GM18519 (cell line): Measurements from ENCODE around the gene SLC9A3.

Source experiments
- ATAC-seq: cut with Tn5 transposase; IDR thresholded peaks from one replicate; pipeline ENCODE4 v1.9.1; 2021; ENCODE audit warnings: mild to moderate bottlenecking, moderate library complexity; ENCODE audit not compliant: unreplicated experiment, low FRiP score

Gene SLC9A3

DNA sequence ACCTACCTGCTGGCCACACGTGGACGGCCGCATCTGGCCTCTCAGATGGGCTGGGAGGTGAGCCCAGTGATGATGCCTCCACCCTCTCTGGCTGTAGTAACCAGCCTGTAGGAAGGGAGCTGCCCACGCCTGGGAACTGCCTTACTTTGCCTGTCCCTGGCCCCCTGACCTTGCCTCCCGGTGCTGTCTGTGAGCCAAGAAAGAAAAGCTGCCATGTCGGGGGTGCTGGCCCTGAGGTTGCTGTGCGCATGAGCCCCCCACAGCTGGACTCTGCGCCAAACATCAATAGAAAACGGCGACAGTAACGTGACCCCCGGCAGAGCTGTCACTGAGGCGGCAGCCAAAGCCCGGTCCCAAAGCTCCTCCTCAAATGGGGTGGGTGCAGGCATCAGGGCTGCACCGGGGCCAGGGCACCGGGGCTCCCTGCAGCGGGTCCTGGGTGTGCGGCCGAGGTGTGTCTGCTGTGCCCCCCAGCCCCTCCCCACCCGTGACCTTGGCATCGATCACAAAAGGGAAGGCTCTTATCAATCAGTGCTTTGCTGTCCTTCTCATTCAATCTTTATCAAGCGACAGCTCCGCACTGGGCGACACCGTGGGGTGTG lies 15.3 kb upstream of the SLC9A3 start:
- no peak for ATAC-seq

DNA sequence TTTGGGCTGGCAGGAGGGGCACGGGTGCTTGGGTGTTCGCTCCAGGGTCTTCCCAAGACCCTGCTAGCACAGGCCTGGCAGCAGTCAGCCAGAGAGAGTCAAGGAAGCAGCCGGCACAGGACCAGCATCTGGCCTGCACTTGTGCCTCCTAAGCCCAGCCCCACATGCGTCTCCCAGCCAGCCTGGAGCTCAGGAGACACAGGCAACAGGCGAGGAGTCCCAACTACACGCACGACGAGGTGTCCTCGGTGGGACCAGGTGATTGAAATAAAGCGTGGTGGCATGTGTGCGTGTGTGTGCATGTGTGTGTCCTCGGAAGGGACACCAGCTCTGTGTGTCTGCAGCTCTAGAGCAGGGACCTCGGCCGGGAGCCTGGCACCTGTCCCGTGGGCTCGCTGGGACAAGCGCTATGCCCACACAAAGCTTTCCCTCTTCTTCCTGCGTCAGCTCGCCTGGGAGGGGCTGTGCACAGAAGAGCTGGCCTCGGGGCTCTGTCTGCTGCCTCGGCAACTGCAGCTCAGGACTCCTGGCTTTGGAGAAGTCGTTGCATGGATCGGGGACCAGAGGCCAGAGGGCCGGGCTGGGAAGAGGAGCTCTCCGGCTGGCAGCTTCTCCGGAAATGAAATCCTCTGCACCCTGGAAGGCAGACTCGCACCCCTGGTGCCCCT lies 14.7 kb upstream of the SLC9A3 start:
- no peak for ATAC-seq

DNA sequence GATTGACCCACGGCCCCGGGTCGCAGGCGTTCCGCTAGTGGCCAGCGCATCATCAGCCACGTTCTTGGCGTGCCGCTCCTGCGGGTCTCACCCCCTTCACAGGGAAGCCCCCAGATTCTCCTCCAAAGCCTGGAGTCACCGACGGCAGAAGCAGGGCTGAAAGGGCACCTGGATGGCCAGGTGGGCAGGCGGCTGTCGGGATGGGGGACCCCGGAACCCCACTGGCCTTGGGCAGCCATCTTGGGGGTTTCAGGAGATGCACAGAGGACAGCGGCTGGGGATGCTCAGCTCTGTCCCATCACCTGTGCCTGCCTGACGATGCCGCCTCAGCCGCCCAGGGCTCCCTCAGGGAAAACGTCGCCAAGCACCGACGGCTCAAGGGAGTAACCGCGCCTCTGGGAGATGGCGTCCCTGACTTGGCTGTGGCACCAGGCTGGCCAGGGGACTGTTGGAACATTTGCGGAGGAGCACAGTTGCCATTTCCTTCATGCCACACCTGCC lies 14.1 kb upstream of the SLC9A3 start:
- no peak for ATAC-seq

DNA sequence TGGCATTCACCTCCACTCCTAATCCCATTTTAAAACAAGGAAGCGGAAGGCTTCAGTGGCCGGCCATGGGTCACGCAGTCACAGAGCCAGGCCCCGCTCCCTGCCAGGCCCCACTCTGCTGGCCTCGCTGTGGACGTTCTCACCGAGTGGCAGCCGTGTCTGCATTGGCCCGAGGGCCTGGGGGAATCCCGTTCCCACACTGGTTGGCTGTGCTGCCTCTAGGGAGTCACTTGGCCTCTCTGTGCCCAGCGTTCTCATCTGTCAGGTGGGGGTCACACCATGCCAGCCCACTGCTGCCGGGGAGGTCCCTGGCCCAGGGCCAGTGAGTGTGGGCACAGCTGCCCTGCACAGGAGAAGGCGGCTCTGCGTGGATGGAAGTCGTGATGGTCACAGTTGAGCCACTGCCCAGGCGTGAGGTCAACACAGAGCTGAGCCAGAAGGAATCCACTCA lies 13.4 kb upstream of the SLC9A3 start:
- ATAC-seq, result no peak

DNA sequence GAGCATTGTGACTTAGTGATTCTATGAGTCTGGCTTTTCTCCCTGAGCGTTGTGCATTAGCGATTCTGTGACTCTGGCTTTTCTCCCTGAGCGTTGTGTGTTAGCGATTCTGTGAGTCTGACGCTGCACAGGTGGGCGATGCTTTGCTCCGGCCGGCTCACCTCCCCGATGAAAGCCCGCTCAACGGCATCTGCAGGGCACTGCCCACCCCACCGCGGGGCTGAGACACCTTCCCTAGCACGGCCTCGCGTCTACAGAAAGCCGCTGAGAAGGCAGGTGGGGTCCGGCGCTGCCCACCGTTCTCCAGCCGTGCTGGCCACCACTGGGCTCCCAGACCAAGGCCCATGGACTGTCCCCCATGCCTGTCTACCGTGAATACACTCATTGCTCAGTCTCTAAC lies 12.8 kb upstream of the SLC9A3 start:
- no peak for ATAC-seq

DNA sequence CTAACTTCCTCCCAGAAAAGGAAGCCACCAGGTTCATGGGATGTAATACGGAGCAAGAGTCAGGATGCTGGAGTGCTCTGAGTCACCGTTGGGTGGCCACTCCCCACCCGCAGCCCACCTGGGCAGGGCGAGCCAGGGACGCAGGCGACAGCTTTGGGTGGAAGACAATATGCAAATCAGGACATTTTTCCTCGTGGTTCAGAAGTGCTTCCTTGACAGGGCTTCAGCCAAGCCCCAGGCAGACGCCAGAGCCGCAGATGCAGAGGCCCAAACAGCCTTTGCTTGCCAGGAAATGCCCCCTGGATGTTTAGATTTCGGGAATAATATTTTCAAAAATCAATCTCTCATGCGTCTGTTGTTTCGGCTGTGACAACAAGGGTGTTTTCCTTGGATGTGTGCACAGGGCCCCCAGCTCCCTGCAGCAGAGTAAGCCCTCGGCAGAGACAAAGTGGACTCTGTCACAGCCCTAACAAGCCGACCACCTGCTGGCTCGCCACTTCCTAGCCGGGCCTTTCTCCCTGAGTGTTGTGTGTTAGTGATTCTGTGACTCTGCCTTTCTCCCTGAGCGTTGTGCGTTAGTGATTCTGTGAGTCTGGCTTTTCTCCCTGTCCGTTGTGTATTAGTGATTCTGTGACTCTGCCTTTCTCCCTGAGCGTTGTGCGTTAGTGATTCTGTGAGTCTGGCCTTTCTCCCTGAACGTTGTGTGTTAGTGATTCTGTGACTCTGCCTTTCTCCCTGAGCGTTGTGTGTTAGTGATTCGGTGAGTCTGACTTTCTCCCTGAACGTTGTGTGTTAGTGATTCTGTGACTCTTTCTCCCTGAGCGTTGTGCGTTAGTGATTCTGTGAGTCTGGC lies 11.8 kb upstream of the SLC9A3 start:
- ATAC-seq, result no peak

DNA sequence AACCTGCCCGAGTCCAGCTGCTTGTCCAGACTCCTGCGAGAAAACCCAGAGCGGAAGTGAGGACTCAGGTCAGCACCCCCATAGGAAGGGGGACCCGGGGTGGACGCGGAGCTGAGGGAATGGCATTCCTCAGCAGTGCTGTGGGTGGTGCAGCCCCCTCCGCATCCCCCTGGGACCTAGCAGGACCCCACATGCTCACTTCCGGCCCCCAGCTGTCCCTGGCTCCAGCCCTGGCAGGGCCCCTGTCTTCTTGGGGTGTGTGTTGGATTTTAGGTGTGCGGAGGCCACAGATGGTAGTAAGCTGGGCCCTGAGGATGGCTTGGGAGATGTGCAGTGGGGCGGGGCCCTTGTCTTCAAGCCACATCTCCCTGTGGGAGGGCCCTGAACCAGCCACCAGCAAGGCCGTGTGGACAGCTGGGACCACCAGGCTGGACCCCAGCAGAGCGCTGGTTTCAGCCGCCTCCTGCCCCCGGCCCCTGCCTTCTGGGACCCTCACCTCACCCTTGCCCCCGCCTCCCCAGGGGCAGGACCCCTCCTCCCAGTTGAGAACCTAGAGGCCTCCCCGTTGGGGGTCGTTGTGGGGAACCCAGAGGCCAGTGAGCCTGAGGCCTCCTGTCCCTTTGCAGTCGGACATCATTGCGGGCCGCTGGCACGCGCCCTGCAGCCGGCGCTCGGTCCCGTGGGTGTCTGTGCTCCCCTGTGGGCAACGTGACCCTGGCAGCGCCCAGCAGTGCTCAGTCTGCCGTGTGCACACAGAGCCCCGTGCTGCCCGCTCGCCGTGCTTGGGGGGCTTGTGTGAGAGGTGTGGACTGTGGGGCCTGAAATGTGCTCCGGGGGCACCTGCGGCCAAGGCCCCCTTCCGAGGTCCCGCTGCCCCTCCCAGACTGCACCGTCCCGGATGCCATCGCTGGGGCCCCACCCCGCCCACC lies 10.8 kb upstream of the SLC9A3 start:
- ATAC-seq, result no peak

DNA sequence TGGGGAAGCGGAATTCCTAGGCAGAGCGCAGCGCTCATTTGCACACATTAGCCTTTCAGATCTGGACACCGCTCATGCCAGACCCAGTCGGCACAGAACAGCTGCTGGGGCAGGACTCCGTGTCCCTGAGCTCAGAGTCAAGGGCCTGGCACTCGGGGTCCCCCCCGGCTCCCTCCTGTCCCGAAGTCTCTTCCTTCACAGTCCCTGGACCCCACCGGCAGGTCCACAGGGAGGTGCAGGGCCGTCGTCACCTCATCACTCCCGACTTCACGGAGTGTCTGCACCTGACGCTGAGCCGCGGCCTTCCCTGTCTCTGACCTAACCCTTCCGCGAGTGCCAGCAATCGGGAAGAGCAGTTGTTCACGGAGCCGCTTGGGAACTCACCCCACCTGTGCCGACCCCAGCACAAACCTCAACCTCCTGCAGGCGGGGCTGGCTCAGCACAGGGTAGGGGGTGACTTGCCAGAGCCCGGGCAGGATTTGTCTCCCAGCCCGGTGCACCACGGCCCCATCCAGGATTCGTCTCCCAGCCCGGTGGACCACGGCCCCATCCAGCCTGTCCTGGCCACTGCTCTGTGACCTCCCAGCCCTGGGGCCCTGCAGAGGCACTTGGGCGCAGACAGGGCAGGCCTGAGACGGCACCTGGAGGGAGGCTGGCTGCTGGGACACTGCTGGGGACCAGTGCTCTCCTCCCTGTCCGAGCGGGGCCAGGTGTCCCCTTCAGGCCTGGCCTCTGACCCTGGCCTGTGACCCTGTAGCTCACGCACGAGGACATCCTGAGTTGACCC lies 9.9 kb upstream of the SLC9A3 start:
- no peak for ATAC-seq

DNA sequence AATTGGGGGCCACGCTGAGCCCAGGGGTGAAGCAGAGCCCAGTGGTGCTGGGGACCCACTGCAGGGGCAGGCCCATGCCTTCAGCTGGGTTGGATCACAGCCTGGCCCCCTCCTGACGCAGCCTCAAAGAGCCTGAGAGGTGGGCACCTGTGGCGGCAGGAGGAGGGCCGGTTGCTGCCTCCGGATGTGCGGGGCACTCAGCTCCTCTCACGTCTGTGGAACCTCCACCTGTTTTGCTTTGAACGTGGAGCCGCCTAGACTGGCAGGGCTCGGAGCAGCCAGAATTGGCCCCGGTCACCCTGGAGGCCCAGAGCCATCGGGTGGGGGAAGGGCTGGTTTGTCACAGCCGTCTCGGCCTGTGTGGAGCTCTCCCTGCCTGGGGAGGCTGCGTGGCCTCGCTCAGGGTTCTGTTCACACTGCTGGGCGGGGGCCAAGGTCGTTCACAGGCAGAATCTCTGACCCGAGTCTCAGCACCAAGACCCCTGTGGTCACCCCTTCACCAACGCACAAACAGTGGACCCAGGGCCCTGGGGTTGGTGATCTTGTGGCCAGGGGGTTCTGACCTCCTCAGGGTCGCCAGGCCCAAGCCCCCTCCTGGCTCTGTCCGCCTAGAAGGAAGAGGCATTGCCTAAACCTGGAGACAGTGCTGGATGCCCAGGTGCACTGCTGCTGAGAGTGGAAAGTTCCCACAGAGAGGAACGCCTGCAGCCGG lies 9.2 kb upstream of the SLC9A3 start:
- ATAC-seq, result no peak

DNA sequence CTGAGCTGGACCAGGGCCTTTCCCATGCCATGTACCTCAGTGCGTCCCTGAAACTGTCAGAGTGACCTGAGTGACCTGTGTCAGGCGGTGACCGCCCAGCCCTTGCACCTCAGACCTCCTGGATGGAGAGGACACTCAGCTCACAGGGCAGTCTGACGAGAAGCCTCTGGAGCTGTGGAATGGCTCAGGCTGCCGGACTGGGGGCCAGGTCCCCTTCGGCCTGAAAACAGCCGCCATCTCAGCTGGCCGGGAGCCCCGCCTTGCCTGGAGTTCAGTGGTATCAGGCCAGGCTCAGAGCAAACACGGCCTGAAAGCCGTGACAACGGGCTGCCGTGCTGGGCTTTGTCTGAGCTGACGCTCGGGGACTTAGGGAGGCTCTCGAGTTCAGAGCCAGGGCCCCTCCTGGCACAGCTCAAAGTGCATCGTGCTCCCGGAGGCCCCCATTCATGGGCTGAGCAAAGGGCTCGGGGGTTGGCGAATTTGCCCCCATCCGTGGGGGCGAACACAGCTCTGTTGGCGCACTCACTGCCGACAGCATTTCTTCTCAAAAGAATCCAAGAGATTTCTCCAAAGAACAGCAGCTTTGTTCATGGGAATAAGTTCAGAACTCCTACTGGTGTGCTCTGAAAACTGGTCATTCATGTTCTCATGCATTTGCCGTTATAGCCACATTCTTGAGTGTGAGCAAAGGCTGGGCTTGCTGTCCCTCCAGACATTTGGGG lies 8.4 kb upstream of the SLC9A3 start:
- ATAC-seq, result no peak

DNA sequence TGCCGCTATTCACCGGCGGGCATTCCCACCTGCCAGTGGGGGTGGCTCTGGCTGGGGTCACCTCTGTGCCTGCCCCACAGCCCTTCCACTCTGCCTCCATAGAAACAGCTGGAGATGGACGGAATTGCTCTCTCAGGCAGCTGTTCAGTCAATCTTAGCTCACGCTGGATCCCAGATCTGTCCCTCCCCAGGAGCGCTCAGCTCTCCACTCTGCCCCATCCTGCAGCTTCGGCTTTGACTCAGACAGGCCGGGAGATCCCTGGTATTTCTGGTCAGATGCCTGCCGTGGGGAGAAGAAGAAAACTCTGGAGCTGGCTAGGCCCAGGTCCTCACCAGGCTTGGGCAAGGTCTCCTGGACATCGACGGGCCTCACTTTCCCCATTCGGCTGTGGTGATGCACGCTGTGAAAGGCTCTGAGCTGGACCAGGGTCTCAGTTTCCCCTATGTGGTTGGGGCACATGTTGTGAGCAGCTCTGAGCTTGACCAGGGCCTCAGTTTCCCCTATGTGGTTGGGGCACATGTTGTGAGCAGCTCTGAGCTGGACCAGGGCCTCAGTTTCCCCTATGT lies 7.6 kb upstream of the SLC9A3 start:
- no peak for ATAC-seq

DNA sequence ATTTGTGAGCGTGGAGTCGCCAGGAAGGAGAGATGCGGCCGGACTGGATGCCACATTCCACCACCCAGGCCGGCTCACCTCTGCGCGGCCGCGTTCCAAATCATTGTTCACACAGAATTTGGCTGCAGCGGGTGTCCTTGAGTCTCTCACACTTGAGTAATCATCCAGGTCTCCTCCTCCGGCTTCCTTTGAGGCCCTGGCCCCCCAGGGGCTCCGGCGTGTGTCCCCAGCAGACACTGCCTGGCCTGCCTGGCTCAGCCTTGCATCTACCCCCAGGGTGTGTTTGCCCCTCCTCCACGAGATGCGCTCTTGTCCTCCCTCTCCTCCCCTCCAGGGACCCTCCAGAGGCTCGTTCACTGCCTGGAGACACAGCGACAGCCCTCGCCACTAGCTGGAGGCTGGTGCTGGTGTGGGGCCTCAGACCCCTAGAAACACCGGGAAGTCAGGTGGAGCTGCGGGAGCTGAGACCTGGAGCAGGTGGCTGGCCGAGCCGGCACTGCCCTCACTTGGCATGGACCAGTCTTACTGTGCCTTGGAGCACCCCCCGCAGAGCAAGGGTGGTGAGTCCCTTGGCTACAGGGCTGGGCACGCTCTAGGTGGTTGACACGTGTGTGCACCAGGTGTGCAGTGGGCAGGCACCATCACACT lies 7.0 kb upstream of the SLC9A3 start:
- ATAC-seq, result no peak

DNA sequence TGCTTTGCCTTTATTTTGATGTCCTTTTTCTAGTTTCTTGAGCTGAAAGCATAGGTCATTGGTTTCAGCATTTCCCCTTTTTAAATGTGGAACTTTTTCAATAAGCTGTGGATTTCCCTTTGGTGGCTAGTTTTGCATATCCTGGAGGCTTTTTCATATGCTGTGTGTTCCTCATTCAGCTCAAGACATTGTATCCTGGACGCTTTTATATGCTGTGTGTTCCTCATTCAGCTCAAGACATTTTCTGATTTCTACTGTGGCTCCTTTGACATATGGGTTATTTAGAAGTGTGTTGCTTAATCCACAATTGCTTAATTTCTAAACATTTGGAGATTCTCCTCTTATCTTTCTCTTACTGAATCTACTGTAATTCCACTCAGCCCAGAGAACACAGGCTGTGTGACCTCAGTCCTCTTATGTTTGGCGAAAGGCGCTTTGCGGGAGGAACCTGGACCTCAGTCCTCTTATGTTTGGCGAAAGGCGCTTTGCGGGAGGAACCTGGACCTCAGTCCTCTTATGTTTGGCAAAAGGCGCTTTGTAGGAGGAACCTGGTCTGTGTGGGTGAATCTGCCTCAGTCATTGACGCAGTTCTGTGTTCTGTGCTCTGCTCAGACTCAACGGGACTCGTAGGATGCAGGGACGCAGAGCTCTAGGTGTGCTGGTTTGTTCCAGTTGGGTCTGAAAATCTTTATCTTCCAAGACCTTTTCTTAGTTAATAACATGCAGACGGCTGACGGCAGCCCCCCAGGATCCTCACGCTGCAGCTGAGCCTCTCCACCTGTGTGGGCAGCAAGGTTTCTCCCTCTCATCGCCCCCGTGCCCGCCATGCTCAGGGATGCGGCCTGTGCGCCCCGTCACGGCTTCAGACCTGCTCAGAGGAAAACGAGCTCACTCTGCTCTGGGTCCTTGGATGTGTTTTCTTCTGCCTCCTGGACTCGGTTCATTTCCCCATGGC lies 6.0 kb upstream of the SLC9A3 start:
- ATAC-seq, result no peak

DNA sequence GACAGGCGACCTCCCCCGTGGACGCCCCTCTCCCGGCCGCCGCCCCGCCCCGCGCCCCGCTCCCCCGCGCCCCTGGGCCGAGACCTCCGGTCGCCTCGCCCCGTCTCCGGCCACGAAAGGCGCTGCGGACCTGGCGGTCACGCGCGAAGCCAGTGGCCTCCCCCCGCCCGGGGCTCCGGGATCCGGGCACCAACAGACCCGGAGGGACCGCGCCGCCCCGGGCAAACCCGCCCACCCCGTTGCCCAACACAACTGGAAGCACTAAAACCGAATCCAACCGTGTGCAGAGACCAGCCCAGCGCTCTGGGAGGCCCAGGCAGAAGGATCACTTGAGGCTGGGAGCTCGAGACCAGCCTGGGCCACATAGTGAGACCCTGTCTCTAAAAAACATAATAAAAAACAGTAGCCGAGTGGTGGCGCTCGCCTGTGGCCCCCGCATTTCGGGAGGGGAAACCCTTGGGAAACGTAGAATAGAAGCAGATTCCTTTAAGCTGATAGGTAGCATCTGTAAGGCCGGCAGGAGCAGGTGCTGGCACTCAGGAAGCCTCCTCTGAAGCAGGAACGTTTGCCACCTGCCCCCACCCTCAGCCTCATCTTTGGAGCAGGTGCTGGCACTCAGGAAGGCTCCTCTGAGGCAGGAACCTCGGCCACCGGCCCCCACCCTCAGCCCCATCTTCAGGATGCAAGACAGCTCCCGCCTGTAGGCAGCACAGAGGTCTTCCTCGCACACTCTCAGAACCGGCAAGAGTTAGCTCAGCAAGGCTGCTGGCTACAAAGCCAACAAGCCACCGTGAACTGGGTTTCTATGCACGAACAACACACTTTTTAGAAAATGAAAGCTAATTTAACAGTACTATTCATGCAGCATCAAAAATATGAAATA lies 4.6 kb upstream of the SLC9A3 start:
- ATAC-seq, result no peak
